DMS153 (cell line): ENCODE measurements around the gene SRGAP3.

Source experiments
- DNase-seq: peaks from one replicate; lab custom pipeline; 2025; lab: John Stamatoyannopoulos, UW

Gene SRGAP3

DNA sequence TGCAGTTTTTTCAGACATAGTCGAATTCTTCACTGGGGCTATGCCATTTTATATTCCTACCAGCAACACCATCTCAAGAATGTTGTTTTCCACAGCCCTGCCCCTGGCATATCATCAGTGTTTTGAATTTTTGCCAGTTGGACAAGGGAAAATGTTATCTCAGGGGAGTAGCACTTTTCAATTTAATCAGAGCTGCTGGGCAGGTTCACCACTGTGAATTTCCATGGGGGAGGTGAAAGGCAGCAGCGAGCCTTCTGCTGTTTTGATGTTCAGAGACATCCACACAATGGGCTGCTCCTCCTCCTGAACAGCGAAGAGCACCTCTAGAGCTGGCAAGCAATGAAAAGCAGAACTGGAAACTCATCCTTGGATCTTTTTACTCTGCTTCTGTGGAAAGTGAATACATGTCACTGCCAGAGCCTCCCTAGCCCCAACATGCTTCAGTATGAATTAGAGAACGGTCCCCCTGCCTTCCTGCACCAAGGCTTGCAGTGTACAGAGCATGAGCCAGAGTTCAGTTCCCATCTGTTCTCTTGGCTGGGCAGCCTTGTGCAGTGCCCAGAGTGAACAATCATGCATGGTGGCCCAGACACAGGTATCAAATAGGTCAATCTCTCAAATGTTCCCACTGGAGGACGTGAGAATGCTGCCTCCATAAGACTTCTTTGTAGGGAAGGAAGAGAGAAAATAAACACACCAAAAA is 230.0 kb downstream of the SRGAP3 start:
- no peak for DNase-seq

DNA sequence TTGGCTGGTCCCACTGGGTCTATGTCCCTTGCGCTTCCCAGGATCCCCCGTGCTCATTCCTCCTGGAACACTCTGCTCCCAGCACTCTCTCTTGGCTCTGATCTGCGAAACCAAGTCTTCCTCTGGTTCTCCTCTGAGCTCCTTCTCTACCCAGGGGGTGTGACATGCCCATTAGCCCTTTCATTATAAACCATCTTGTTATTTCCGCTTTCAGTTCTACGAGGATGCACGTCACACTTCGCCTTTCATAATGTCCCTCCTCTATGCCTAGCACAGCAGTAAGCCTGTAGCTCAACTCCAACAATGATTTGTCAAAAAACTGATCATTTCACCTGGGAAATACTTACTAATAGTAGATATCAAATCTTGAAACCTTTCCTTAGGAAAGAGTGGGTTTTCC is 234.2 kb downstream of the SRGAP3 start:
- no peak for DNase-seq

DNA sequence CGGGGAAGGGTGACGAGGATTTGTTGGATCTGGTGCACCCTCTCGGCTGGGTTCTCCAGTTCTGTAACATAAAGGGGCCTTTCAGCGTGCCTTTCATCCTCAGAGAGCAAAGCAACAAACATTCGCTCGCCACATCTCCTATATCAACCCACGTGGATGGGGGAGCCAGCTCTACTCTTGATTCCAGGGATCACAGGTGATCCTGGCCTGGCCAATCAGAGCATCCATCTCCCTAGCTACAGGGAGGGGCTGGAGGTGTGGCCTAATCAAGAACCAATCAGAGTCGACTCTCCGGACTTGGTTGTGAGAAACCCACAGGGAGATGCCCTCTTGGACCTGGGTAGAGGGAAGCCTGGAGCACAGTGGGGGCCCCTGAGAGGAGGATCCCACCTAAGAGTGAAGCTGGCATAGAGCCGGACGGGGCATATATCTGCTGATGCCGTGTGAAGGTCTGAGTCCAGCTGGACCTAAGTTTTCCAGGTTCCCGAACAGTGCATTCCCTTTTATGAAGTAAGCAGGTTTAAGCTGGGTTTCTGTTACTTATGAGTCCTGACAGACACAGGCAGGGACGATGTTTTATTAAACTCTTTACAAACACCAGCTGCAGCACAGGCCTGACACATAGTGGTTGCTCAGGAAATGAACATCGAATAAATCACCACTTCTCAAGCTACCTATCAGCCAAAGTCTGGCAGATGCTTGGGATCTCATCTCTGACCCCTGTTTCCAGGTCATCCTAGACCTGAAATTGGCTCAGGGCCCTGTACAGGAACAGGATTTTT is 235.5 kb downstream of the SRGAP3 start:
- no peak for DNase-seq

DNA sequence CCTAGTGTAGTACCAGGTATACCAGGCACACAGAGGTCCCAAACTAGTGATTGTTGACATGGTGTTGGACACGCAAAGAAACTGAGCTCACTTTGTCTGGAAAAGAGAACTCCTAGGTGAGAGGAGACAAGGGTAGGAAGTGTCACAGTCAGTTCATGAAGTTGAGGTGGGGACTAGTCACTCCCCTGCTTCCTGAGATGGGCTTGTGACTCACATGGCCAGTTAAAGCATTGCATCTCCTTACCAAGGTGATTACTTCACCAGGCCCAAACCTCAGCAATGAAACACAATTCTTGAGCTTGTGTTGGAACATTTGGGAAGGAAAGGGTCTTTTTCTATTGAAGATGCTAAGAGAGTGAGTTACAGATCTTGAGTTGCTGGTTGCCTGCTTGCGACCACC is 236.9 kb downstream of the SRGAP3 start:
- DNase-seq = no peak

DNA sequence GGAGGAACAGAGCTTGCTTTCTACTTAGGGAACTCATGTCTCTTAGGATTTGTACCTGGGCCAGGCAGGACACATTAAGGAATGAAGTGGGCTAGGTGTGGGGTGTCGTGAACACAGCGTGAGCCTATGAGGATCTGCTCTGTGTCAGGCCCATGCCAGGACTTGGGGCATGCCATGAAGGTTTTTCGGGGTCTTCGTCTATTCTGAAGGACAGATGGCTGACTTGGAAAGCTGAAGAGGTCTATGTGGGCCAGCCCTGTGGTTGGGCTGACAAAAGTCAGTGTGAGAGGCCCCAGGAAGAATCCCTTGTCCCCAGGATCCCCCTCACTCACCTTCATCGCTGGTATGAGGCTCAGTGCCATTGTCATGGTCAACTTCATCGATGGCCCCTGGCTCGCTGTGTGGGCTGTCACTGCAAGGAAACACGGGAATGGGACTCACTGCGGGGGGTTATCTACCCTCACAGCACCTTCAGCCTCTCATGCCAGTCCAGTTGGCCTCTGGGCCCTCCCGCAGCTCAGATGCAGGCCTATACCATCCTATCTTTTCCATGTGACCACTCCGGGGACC is 239.4 kb downstream of the SRGAP3 start:
- DNase-seq = no peak

DNA sequence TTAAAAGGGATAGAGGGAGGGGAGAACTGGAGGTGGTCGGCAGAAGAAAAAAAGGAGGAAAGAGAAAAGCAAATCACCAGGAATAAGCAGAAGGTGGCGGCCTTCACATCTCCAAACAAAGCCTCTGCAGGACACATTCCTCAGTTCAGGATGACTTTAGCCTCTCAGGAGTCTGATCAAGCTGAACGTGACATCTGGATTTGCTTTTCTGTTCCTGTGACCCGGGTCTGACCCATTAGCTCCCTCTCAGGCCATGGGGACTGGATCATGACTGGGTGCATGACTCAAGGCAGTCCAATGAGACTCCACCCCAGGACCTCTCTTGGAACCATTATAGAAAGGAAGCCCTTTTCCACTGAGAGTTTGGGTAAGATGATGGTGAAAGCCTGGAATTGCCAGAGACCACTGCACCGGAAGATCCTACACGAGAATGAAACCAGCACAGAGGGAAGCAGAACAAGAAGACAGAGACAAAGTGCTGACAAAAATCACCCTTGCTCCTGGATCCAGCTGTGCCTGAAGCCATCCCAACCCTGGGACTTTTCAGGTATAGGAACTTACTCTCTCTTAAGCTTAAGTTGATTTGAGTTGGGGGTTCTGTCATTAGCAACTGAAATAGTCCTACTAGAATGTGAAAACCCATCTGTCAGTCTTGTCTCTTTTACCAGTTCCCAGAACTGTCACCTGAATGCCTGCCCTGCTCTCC is 240.7 kb downstream of the SRGAP3 start:
- no peak for DNase-seq

DNA sequence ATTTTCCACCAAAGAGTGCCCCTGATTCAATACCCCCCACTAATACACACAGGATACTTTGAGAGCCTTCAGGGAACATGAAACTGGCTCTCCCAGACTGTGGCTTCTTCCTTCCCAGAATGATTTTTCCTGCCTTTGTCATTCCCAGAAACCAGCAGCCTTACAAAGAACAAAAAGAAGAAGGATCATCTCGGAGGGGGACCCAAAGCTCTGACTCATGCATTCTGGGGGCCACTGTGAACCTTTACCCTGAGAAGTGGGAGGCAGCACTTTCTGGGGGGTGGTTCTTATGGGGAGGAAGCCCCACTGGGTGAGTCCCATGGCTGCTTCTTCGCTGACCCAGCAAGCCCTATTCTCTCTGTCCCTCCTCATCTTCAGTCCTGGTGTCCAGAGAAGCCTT is 241.5 kb downstream of the SRGAP3 start:
- no peak for DNase-seq

DNA sequence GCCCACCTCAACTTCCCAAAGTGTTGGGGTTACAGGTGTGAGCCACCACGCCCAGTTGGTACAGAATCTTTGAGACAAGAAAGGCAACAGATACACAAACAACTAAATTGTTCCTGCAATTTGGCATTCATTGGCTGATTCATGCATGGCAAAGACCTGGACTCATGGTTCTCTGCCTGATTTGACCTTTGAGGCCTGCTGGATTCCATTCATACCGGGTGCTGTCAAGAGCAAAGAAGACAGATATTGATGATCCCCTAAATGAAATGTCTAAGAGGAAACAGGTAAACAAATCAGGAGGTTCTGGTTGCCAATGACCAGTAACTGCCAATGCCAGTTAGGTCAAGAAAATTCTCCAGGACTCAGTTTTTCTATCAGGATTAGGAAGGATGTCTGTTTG is 242.2 kb downstream of the SRGAP3 start:
- DNase-seq = no peak

DNA sequence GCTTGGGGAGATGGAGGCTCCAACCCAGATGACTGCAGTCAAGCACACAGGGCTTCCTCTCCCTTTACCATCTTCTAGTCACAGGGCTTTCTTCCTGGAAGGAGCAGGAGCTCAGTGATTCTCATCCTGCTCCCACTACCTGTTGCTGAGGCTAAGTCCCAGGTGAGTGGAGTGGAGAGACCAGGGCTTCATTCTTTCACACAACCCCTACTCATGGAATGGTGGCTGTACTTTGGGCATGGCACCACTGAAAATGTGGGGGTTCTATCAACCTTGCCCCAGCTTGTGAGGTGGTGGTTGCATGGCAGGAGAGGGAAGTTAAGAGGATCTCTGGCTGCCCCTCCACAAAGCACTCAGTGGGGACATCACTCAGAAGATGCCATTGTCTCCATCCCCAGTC is 249.4 kb downstream of the SRGAP3 start:
- no peak for DNase-seq

DNA sequence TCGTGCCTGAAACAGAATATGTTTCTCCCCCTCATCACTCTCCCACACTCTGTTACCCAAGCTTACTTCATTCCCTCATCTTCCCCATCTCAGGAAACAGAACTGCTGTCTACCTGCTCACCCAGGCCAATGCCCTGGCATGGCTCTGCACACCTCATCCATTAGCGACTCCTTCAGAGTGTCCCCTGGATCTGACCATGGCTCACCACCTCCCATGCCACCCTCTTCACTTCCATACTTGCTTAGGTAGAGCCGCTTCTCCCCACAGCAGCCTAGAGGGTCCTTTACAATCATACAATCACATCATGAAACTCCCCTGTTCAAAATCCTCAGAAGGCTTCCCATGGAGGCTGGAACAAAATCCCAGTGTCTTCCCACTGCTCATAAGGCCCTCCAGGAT is 252.3 kb downstream of the SRGAP3 start:
- DNase-seq = no peak

DNA sequence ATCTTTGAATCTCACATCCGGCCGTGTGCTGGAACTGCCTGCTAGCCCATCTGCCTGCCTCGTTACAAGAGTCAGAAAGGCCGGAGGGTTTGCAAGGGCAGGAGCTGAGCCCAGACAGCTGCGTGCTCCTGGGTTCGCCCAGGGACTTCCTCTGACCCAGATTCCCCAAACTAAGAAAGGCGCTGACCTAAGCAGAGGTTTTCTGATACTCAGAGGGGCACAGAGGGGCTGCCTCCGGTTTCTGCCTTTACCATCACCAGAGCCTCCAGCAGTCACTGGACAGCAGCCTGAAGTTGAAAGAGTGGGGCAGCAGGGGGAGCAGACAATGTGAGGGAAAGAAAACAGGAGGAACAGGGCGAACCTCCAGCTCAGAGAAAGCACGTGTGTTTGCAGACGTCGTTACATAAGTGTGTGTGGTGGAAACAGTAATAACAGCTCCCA is 252.7 kb downstream of the SRGAP3 start:
- DNase-seq = no peak

DNA sequence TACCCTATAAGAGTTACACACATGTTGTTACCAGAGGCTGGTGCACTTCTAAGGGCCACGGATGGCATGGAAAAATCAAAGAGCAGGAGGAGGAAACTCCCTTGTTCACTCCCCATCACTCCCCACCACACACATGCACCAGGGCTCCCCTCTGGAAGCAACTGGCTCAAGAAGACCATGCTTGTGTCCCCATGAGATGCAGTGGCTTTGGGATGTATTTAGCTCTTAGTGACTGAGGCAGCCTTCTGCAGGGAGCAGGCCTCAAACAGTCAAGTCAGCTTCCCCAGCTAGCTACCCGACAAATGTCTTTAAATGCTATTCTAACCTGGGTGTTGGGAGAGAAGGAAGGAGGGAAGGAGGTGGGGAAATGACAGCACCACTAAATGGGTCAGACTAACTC is 253.2 kb downstream of the SRGAP3 start:
- DNase-seq = no peak

DNA sequence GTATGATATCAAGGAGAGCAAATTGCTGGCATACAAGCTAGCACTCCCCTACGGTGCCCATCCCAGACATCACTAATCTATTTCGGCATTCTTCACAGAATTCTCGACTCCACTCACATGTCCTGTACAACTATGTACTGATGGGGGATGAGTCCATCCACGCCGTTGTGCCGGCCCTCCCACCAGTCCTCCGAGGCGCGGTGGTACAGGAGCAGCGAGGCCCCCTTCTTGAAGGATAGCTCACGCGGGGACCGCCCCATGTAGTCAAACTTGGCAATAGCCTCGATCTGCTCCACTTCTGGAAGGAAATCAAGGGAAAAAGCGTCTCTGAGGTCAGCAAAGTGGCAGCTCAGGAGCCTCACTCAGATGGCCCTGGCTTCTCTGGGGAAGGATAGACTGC is 255.2 kb downstream of the SRGAP3 start:
- DNase-seq = no peak

DNA sequence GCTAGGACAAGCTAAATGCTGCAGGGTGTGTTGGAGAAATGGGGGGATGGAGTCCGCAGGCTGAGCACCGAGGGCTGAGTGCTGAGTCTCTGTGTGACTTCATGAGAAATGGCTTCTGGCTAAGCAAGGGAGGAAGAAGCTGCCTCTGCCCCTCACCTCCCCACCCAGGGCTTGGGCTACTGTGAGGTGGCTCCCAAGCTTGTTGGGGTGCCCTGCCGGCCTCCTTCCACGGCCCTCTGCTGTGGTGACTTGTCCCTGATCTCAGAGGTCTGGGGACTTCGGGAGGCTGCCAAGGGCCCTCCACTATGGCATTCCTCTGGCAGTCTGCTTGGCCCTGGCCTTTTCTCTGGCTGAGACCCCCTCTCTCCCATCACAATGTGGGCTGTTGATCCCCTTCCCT is 256.1 kb downstream of the SRGAP3 start:
- no peak for DNase-seq

DNA sequence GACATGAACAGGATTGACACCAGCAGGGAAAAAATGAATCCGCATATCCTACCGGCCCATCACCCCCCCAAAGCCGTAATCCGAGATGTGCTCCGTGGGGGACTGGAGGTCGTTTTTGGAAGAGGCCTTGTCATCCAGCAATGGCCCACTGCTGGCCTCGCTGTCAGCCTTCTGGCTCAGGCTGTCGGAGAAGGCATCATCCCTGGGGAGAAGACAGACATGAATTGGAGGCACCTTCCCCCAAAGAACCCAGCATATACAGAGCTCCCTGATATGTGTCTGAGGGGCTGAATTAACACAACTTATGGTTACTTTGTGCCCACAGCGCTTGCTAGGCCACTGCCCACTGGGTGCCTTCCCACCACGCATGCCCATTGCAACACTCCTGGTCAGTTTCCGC is 256.6 kb downstream of the SRGAP3 start:
- no peak for DNase-seq

DNA sequence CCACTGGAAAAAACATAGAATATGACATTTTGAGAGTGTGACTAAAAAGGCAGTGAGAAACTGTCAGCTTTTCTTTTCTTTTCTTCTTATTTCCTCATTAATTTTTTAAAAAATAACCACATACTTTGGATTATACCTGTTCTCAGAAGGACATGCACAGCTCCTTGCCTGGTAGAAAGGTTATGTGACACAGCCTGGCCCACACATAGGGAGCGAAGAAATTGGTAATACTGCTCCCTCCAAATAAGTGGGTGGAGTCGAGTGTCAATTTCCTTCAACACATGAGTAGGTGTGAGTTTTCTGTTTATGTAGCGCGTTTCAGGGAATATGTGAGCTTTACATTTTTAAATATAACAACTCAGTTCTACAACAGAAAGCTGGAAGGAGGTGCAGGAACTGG is 257.2 kb downstream of the SRGAP3 start:
- no peak for DNase-seq

DNA sequence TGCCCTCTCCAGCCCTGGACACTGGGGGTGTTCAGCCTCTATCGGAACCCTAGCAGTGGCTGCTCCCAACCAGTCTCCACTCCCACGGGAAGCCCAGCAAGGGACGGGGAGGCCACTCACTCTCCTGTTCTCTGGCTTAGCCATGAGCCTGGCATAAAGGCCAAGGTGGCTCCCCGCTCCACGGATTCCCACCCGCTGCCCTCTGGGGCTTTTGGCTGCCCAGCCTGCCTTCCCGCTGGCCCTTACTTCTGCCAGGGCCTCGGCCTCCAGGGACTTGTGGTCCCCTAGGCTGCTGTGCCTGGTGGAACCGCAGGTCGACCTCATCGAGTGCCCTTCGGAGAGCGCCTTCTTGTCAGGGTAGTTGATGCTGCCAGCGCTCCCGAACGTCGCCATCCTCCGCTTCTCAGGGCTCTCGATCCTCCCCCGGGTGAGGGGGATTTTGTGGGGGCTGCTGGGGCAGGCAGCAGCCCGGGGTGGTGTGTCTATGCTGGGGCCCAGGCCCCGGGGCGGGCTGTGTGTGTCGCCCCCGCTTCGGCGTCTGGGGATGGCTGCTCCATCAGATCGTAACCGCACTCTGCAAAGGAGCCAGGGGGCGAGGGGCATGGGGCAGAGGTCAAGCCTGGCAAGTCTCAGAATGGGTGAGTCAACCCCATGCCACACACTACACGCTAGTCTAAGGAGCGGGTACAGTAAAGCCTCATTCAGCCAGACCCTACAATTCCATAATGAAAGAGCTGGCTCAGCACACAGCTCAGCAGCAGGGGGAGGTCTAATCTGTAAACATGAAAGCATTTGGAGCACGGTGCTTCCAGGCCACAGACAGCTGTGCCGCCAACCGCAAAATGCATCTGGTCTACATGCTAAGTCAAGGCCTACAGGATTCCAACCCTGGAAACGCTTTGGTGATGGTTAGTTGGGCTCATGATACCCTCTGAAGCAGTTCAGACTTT is 258.9 kb downstream of the SRGAP3 start:
- DNase-seq = no peak

DNA sequence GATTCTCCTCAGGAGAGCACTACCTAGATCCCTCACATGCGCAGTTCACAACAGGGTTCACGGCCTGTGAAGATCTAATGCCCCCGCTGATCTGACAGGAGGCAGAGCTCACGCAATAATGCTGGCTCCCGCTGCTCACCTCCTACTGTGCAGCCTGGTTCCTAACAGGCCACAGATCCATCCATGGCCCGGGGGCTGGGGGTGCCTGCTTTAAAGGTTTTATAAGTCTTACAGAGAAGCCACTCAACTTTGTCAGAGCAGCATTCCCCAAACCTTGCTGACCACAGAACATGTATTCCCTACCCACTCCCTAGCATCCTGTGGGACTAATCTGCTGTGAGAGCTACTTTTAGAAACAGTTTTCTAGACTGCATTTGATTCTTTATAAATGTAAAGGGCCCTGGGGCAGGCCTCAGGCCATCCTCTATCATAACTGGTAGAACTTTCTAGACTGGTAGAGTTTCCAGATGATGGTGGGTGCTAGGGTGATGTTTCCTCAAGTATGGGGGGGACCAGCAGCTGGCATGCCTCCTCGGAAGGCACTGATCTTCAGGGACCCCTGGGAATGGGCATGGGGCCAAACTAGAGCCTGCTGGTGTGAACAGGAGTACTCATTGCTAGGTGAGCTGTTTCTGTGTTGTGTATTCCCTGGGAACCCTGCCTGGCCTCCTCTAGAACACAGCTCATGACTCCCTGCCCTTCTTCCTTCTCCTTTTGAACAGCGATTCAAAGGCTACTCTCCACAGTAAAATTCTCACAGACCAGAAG is 260.5 kb downstream of the SRGAP3 start:
- DNase-seq = no peak

DNA sequence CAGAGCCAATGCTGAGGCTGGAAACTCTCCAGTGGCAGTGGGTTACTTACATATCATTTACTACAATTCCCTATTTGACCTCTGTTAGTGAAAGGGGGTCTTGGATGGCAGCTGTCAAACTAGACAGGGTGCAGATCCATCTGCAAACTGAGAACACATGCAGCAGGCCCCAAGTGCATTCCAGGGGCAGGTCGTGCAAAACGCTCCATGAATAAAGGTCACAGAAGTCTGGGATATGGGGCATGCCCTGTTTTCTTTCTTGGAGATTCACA is 261.1 kb downstream of the SRGAP3 start:
- DNase-seq = no peak

DNA sequence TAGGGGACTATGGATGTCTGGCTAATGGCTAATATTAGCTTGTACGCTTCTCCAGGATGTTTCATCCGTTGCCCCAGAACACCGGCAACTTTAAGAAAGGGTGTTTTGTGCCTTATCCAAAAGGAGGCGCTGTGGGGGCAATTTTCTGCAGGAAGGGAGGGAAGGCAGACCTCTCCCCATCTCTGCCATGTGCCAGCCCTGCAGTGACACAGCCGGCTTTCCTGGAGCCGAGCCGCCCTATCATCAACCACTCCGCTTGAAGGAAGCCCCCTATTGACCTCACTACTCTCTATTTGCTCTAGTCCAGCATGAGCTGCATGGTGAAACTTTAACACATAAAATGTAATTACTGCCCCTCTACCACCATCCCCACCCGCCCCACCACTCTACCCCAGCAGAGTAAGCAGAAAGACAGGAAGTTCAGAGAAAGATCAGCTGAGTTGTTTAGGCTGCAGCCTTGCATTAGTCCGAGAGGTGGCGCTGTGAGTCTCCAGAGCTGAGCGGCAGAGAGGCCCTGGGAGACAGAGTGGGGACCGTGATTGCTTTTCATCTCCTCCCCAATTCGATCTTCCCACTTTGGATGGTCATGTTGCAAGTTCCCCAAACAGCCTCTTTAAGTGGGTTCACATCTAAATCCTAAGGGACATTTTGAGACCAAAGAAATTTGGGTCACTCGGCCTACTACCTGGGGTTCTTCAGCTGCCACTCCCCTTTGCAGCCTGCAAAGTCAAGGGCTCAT is 261.6 kb downstream of the SRGAP3 start:
- no peak for DNase-seq
